IMR-90 (cell line): ENCODE data around the gene C21orf58. TPM values are rescaled to one million over a fixed set of nuclear protein-coding genes. Genes with fewer than 3 reads are reported as not detected.
"Not testable (repeated sequence)": the region's sequence is repeated elsewhere in the genome, so short reads cannot be mapped to it uniquely, and the experiment has no call there.

ENCODE experiments used
- ATAC-seq: fragments of 200-7000 bp; cut with Tn5 transposase; 2 replicates; pipeline ENCODE4 v1.9.1; 2020; ENCODE audit warnings: low read depth, mild to moderate bottlenecking, moderate library complexity
- BruUV-seq: library from RNA; stranded (reverse); fragments of 400-500 nt; replicated peaks from 2 replicates; lab custom pipeline; 2021; lab: Mats Ljungman, UMichigan
- CTCF ChIA-PET: fragments of 300-600 bp; formaldehyde crosslinking; extraction: SDS; loops from one replicate; lab custom pipeline; 2021; ENCODE audit warnings: antibody characterized with exemption; lab: Yijun Ruan, JAX
- POLR2A ChIA-PET: fragments of 300-600 bp; sonication (Branson Sonifier 250); formaldehyde crosslinking; loops from one replicate; lab custom pipeline; 2022; ENCODE audit warnings: antibody characterized with exemption; ENCODE audit not compliant: unreplicated experiment; lab: Charles Lee
- DNase-seq: peaks from one replicate; pipeline ENCODE4 v3.0.0; 2013
- H2AFZ ChIP-seq: replicated peaks from 2 replicates; pipeline ENCODE3; 2013; ENCODE audit warnings: low read length, mild to moderate bottlenecking; ENCODE audit not compliant: poor library complexity
- H2AK5ac ChIP-seq: 2 replicates; pipeline ENCODE4 v1.6.1; 2013; ENCODE audit warnings: low read depth, low read length, inconsistent platforms
- H2AK9ac ChIP-seq: replicated peaks from 2 replicates; pipeline ENCODE3; 2013; ENCODE audit warnings: mild to moderate bottlenecking, low read depth, low read length, moderate library complexity; ENCODE audit not compliant: poor library complexity
- H2BK120ac ChIP-seq: 2 replicates; pipeline ENCODE4 v1.6.1; 2013; ENCODE audit warnings: low read depth, low read length, inconsistent platforms
- H2BK15ac ChIP-seq: 3 replicates; pipeline ENCODE4 v1.6.1; 2013; ENCODE audit warnings: low read depth, low read length, inconsistent platforms
- H2BK20ac ChIP-seq: 2 replicates; pipeline ENCODE4 v1.6.1; 2013; ENCODE audit warnings: low read depth, mild to moderate bottlenecking, inconsistent platforms, low read length, moderate library complexity
- H2BK5ac ChIP-seq: 2 replicates; pipeline ENCODE4 v1.6.1; 2013; ENCODE audit warnings: mild to moderate bottlenecking, low read depth, low read length, inconsistent platforms; ENCODE audit not compliant: poor library complexity, severe bottlenecking
- H3K14ac ChIP-seq: replicated peaks from 2 replicates; pipeline ENCODE4 v1.6.1; 2013; ENCODE audit warnings: low read depth, low read length, inconsistent platforms
- H3K18ac ChIP-seq: 2 replicates; pipeline ENCODE4 v1.6.1; 2013; ENCODE audit warnings: low read depth, low read length, control low read depth
- H3K23ac ChIP-seq: 2 replicates; pipeline ENCODE4 v1.6.1; 2013; ENCODE audit warnings: low read depth, low read length, inconsistent platforms
- H3K27ac ChIP-seq: 2 replicates; pipeline ENCODE4 v1.5.1; 2013; ENCODE audit warnings: mild to moderate bottlenecking, control low read depth, low read length; ENCODE audit not compliant: insufficient read depth
- H3K27me3 ChIP-seq: 2 replicates; pipeline ENCODE4 v1.6.1; 2013; ENCODE audit warnings: low read length; ENCODE audit not compliant: control insufficient read depth, insufficient read depth
- H3K36me3 ChIP-seq: 2 replicates; pipeline ENCODE4 v1.6.1; 2013; ENCODE audit warnings: low read length, mixed read lengths; ENCODE audit not compliant: control insufficient read depth, insufficient read depth
- H3K4ac ChIP-seq: 2 replicates; pipeline ENCODE4 v1.6.1; 2013; ENCODE audit warnings: low read depth, low read length, inconsistent platforms
- H3K4me1 ChIP-seq: 2 replicates; pipeline ENCODE4 v1.6.1; 2013; ENCODE audit warnings: low read length, mixed read lengths; ENCODE audit not compliant: control insufficient read depth, insufficient read depth
- H3K4me2 ChIP-seq: 2 replicates; pipeline ENCODE4 v1.6.1; 2013; ENCODE audit warnings: low read depth, mild to moderate bottlenecking, control low read depth, low read length, moderate library complexity
- H3K4me3 ChIP-seq: 2 replicates; pipeline ENCODE4 v1.5.1; 2013; ENCODE audit warnings: low read depth, mild to moderate bottlenecking, control low read depth, low read length, moderate library complexity; ENCODE audit not compliant: insufficient read depth
- H3K56ac ChIP-seq: 2 replicates; pipeline ENCODE4 v1.6.1; 2013; ENCODE audit warnings: low read length, inconsistent platforms; ENCODE audit not compliant: insufficient read depth; ENCODE audit errors: extremely low read depth
- H3K79me1 ChIP-seq, 2 experiments: 2 replicates each; pipeline ENCODE4 v1.6.1; 2013; ENCODE audit warnings: low read length in 2 of 2, inconsistent platforms in 1 of 2, low read depth in 1 of 2
- H3K9ac ChIP-seq: 2 replicates; pipeline ENCODE4 v1.6.1; 2013; ENCODE audit warnings: low read depth, low read length, control low read depth
- H3K9me1 ChIP-seq: 2 replicates; pipeline ENCODE4 v1.6.1; 2013; ENCODE audit warnings: low read length, inconsistent platforms; ENCODE audit not compliant: insufficient read depth
- H3K9me3 ChIP-seq: 2 replicates; pipeline ENCODE4 v1.6.1; 2013; ENCODE audit warnings: low read length; ENCODE audit not compliant: control insufficient read depth, insufficient read depth
- H4K20me1 ChIP-seq: 2 replicates; pipeline ENCODE4 v1.6.1; 2013; ENCODE audit warnings: low read length, inconsistent platforms; ENCODE audit not compliant: insufficient read depth
- H4K5ac ChIP-seq: 2 replicates; pipeline ENCODE4 v1.6.1; 2013; ENCODE audit warnings: mild to moderate bottlenecking, low read depth, low read length, control low read depth
- H4K8ac ChIP-seq, 2 experiments: 2 replicates each; pipeline ENCODE4 v1.6.1; 2013; ENCODE audit warnings: low read depth in 2 of 2, low read length in 2 of 2, control low read depth in 1 of 2, inconsistent platforms in 1 of 2
- H4K91ac ChIP-seq: 2 replicates; pipeline ENCODE4 v1.6.1; 2013; ENCODE audit warnings: low read depth, low read length, inconsistent platforms; ENCODE audit not compliant: insufficient read depth
- WGBS, 2 experiments: methylation state at CpG; one replicate each; pipeline versions ENCODE4 v1.1.5 to v1.1.7; 2013; ENCODE audit warnings: missing lambda C conversion rate in 2 of 2; ENCODE audit not compliant: insufficient read length in 1 of 2; ENCODE audit errors: extremely low coverage in 2 of 2; 5-methylcytosine and 5-hydroxymethylcytosine counted together
- dilution Hi-C: fragments of 300-500 bp; cut with HindIII; formaldehyde crosslinking; loops from one replicate; pipeline ENCODE4 v1.14.3; 2018; ENCODE audit warnings: low sequenced_read_pairs; ENCODE audit not compliant: unreplicated experiment
- in situ Hi-C: fragments of 300-500 bp; cut with MboI; formaldehyde crosslinking; loops from 3 replicates; pipeline ENCODE4 v1.14.3; 2019; ENCODE audit warnings: low sequenced_read_pairs, inconsistent platforms, mixed read lengths
- intact Hi-C: fragments of 100-400 bp; cut with micrococcal nuclease; formaldehyde crosslinking; loops from 2 replicates; pipeline ENCODE4 v1.10.0; 2022
- polyA plus RNA-seq, 3 experiments: library from polyadenylated mRNA; depleted of rRNA; stranded (reverse); fragments of >200 nt; gene quantifications; 2 replicates each; pipeline ENCODE4 v1.2.3, GENCODE V29; 2012; ENCODE audit warnings: low replicate concordance in 1 of 3
- total RNA-seq: library from RNA; depleted of rRNA; stranded (reverse); fragments of >200 nt; gene quantifications from 2 replicates; pipeline ENCODE4 v1.2.3, GENCODE V29; 2012

The C21orf58 gene
- total and polyA plus RNA-seq, 2 of the 4 experiments (the other 2 are of a cell fraction), result 2.7 to 6.2 TPM

DNA sequence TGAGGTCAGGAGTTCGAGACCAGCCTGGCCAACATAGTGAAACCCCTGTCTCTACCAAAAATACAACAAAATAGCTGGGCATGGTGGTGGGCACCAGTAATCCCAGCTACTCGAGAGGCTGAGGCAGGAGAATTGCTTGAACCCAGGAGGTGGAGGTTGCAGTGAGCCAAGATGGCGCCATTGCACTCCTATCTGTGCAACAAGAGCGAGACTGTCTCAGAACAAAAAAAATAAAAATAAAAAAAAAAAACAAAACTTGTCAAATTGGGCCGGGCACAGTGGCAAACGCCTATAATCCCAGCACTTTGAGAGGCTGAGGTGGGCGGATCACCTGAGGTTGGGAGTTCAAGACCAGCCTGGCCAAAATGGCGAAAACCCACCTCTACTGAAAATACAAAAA, 13.4 kb downstream of the C21orf58 start:
- H3K27ac ChIP-seq, H4K20me1 ChIP-seq, DNase-seq, H4K91ac ChIP-seq, H2BK15ac ChIP-seq, H3K9me1 ChIP-seq, H2AFZ ChIP-seq, H3K4me3 ChIP-seq, H2AK9ac ChIP-seq, H3K18ac ChIP-seq, ATAC-seq, H3K9me3 ChIP-seq, H2BK20ac ChIP-seq, H3K14ac ChIP-seq, CTCF ChIA-PET, H4K8ac ChIP-seq, H2BK5ac ChIP-seq, H2AK5ac ChIP-seq, H3K23ac ChIP-seq, in situ Hi-C loops, dilution Hi-C loops, H3K4me2 ChIP-seq, intact Hi-C loops, H3K4ac ChIP-seq, H2BK120ac ChIP-seq, H3K9ac ChIP-seq, H4K5ac ChIP-seq, H3K56ac ChIP-seq, H3K4me1 ChIP-seq, H3K27me3 ChIP-seq, POLR2A ChIA-PET, BruUV-seq: not testable (repeated sequence)
- Histone ChIP-seq H3K79me1 (peaks cover 2 to 22% of the 10 kb centered on the region in 2 experiments; a peak in 3 of 4 replicates), H3K36me3 (peaks cover 19% of the 10 kb centered on the region)
- no CpG with 5 or more reads among the region's 8 CpGs for WGBS, 2 experiments
